ENCODE data around the gene CORO7.
A peak's percentile ranks its signal among the peaks of the same experiment; 100 is the strongest.

The CORO7 gene

GRCh38 chr16:4307215-4308037 lies 109.0 kb downstream of the CORO7 start:
- peak; percentile 92 for DNase-seq (ENCODE audit: low spot score)

- no peak for DNase-seq (ENCODE audit: low spot score)
Measured at GRCh38 chr16:4306470-4307214, 109.8 kb downstream of the CORO7 start.

All from SW480 (cell line).